HepG2 (cell line): ENCODE measurements around the gene PRDM10. TPM values are rescaled to one million over a fixed set of nuclear protein-coding genes. Genes with fewer than 3 reads are reported as not detected.
A peak's percentile ranks its signal among the peaks of the same experiment; 100 is the strongest.

ENCODE experiments used
- ATF1 ChIP-seq: IDR thresholded peaks from 2 replicates; pipeline ENCODE4 v1.6.1; 2016; ENCODE audit warnings: mild to moderate bottlenecking, control low read depth
- ATM ChIP-seq: fragments of 450-650 bp; IDR thresholded peaks from 2 replicates; pipeline ENCODE4 v1.7.1; 2017; ENCODE audit warnings: mild to moderate bottlenecking, borderline replicate concordance
- BRF2 ChIP-seq: sonication (generic); formaldehyde crosslinking; IDR thresholded peaks from 2 replicates; pipeline ENCODE4 v1.8.1; 2022; ENCODE audit warnings: mild to moderate bottlenecking, missing genetic modification reagents
- CENPX ChIP-seq: sonication (generic); formaldehyde crosslinking; IDR thresholded peaks from 2 replicates; pipeline ENCODE4 v1.9.0; 2021; ENCODE audit warnings: mild to moderate bottlenecking, missing genetic modification reagents, moderate library complexity
- CREM ChIP-seq, 2 experiments: sonication (generic) in 1 of 2; formaldehyde crosslinking in 1 of 2; IDR thresholded peaks; 2 replicates each; pipeline versions ENCODE4 v1.4.0 to v1.6.1; 2016 to 2020; ENCODE audit warnings: antibody characterized with exemption in 1 of 2, mild to moderate bottlenecking in 1 of 2, missing genetic modification reagents in 1 of 2
- CTCF ChIP-seq: sonication (generic); formaldehyde crosslinking; IDR thresholded peaks from 2 replicates; pipeline ENCODE4 v1.5.0; 2020; ENCODE audit warnings: mild to moderate bottlenecking, missing genetic modification reagents, moderate library complexity
- FOXP1 ChIP-seq, 2 experiments: fragments of 450-650 bp in 1 of 2; IDR thresholded peaks; 2 replicates each; pipeline ENCODE4 v1.6.1; 2017 to 2018; ENCODE audit warnings: antibody characterized with exemption in 1 of 2
- HMG20A ChIP-seq: IDR thresholded peaks from 2 replicates; pipeline ENCODE4 v1.6.1; 2016; ENCODE audit warnings: borderline replicate concordance
- KLF16 ChIP-seq, 2 experiments: sonication (generic) in 1 of 2; formaldehyde crosslinking in 1 of 2; IDR thresholded peaks; 2 replicates each; pipeline versions ENCODE4 v1.6.1 to v1.8.0; 2016 to 2023; ENCODE audit warnings: missing genetic modification reagents in 2 of 2, missing compliant biosample characterization in 1 of 2
- NR2C2 ChIP-seq: sonication (generic); formaldehyde crosslinking; IDR thresholded peaks from 2 replicates; pipeline ENCODE4 v1.4.0; 2020; ENCODE audit warnings: missing genetic modification reagents, mild to moderate bottlenecking, moderate library complexity, borderline replicate concordance
- NR2F1 ChIP-seq, 2 experiments: fragments of 450-650 bp in 1 of 2; formaldehyde crosslinking in 1 of 2; IDR thresholded peaks; 2 replicates each; pipeline versions ENCODE4 v1.5.0 to v1.6.1; 2016 to 2020; ENCODE audit warnings: mild to moderate bottlenecking in 1 of 2, missing compliant biosample characterization in 1 of 2, missing genetic modification reagents in 1 of 2, moderate library complexity in 1 of 2
- PAF1 ChIP-seq: IDR thresholded peaks from 2 replicates; pipeline ENCODE4 v1.6.1; 2016; ENCODE audit warnings: missing genetic modification reagents, missing compliant biosample characterization
- PPARG ChIP-seq: conservative IDR thresholded peaks from 2 replicates; pipeline ENCODE4 v1.6.1; 2016; ENCODE audit warnings: missing biosample characterization, missing genetic modification reagents
- RNF2 ChIP-seq: fragments of 450-650 bp; conservative IDR thresholded peaks from 2 replicates; pipeline ENCODE4 v1.6.1; 2016; ENCODE audit warnings: low read depth
- SALL1 ChIP-seq: sonication (generic); formaldehyde crosslinking; IDR thresholded peaks from 2 replicates; pipeline ENCODE4 v1.8.0; 2022; ENCODE audit warnings: mild to moderate bottlenecking, missing genetic modification reagents
- SP1 ChIP-seq, 2 experiments: fragments of 450-650 bp in 1 of 2; sonication (generic) in 1 of 2; formaldehyde crosslinking in 1 of 2; IDR thresholded peaks; 2 replicates each; pipeline versions ENCODE4 v1.4.0 to v1.6.1; 2016 to 2020; ENCODE audit warnings: missing genetic modification reagents in 1 of 2
- STAG1 ChIP-seq: sonication (generic); formaldehyde crosslinking; IDR thresholded peaks from 2 replicates; pipeline ENCODE4 v1.4.0; 2020; ENCODE audit warnings: missing genetic modification reagents
- TEAD2 ChIP-seq: sonication (generic); formaldehyde crosslinking; IDR thresholded peaks from 2 replicates; pipeline ENCODE4 v1.9.0; 2021; ENCODE audit warnings: missing genetic modification reagents
- ZFYVE20 ChIP-seq: sonication (generic); formaldehyde crosslinking; IDR thresholded peaks from 2 replicates; pipeline ENCODE4 v1.8.0; 2023; ENCODE audit warnings: low read depth, mild to moderate bottlenecking, moderate library complexity, missing genetic modification reagents, borderline replicate concordance
- ZNF18 ChIP-seq: sonication (generic); formaldehyde crosslinking; IDR thresholded peaks from 2 replicates; pipeline ENCODE4 v1.8.0; 2022; ENCODE audit warnings: mild to moderate bottlenecking, missing genetic modification reagents; ENCODE audit not compliant: insufficient replicate concordance
- ZNF547 ChIP-seq: sonication (generic); formaldehyde crosslinking; IDR thresholded peaks from 2 replicates; pipeline ENCODE4 v1.5.1; 2020; ENCODE audit warnings: mild to moderate bottlenecking, missing genetic modification reagents
- ZNF597 ChIP-seq: sonication (generic); formaldehyde crosslinking; IDR thresholded peaks from 2 replicates; pipeline ENCODE4 v1.5.0; 2020; ENCODE audit warnings: missing genetic modification reagents
- ZNF800 ChIP-seq: sonication (generic); formaldehyde crosslinking; IDR thresholded peaks from 2 replicates; pipeline ENCODE4 v1.4.0; 2020; ENCODE audit warnings: missing genetic modification reagents
- polyA plus RNA-seq, 8 experiments: library from polyadenylated mRNA; depleted of rRNA in 3 of 8; stranded (reverse) in 7 of 8; unstranded in 1 of 8; fragments of >200 nt; fragmentation: Illumina TruSeq in 4 of 8; extraction: Trizol in 4 of 8; gene quantifications; 2 replicates each; pipeline versions ENCODE4 v1.2.1 to v1.2.3, GENCODE V29; 2011 to 2016; ENCODE audit warnings: low read depth in 4 of 8, missing spikeins in 1 of 8, mixed read lengths in 1 of 8; ENCODE audit not compliant: insufficient read depth in 1 of 8
- total RNA-seq, 5 experiments: library from RNA; depleted of rRNA; stranded (reverse); fragments of >200 nt; fragmentation: Illumina TruSeq; extraction: Trizol; gene quantifications; 2 replicates each; pipeline ENCODE4 v1.2.3, GENCODE V29; 2016; ENCODE audit warnings: low read depth in 1 of 5

Gene PRDM10
- total and polyA plus RNA-seq, 2 of the 13 experiments (the other 11 are each of a cell fraction or from before 2014, with no cell fraction given) = 5.7 to 5.8 TPM

GRCh38 chr11:129995163-129995562 is 7.5 kb downstream of the PRDM10 start (continued):
- TF ChIP-seq ZNF18 (CRISPR knock-in tag) (no peak), NR2C2 (CRISPR knock-in tag) (peak; percentile 36; the same call in 1 of the 2 replicates), TEAD2 (CRISPR knock-in tag) (no peak), PAF1 (CRISPR knock-in tag) (no peak), ZFYVE20 (CRISPR knock-in tag) (no peak), KLF16 (CRISPR knock-in tag; IDR thresholded peaks at IDR 0.05) (no peak), BRF2 (no peak), ZNF597 (CRISPR knock-in tag) (no peak), HMG20A (CRISPR knock-in tag) (no peak; the same call in 1 of the 2 replicates), RNF2 (no peak), ZNF800 (CRISPR knock-in tag) (no peak), CREM (IDR thresholded peaks at IDR 0.05) (0 out of 2 replicates have a peak, but pooled peaks have one; percentile 18), CREM (CRISPR knock-in tag; IDR thresholded peaks at IDR 0.05) (no peak), NR2F1 (CRISPR knock-in tag; IDR thresholded peaks at IDR 0.05) (peak; percentile 46 to 79; a peak in 2 of 4 replicates), PPARG (CRISPR knock-in tag) (peak; percentile 86), CENPX (CRISPR knock-in tag) (no peak), ZNF547 (CRISPR knock-in tag) (no peak), SALL1 (peak; percentile 28; the same call in 1 of the 2 replicates), SP1 (IDR thresholded peaks at IDR 0.05) (no peak), SP1 (CRISPR knock-in tag; IDR thresholded peaks at IDR 0.05) (no peak), CTCF (CRISPR knock-in tag) (no peak), FOXP1 (IDR thresholded peaks at IDR 0.05) (no peak), FOXP1 (CRISPR knock-in tag; IDR thresholded peaks at IDR 0.05) (peak; percentile 83), ATF1 (CRISPR knock-in tag) (no peak), ATM (no peak), STAG1 (CRISPR knock-in tag) (no peak)
